DOHH2 (cell line): ENCODE measurements around the gene MTMR10.

ENCODE experiments used
- CTCF ChIP-seq: fragments of 200-600 bp; sonication (generic); IDR thresholded peaks from one replicate; pipeline ENCODE4 v1.5.1; 2014; ENCODE audit warnings: antibody characterized with exemption, mild to moderate bottlenecking, low read depth, low read length; ENCODE audit not compliant: poor library complexity, severe bottlenecking
- EZH2phosphoT487 ChIP-seq: fragments of 200-600 bp; sonication (generic); IDR thresholded peaks from 2 replicates; pipeline ENCODE4 v1.6.1; 2017; ENCODE audit warnings: borderline replicate concordance, mild to moderate bottlenecking, antibody characterized with exemption, low read length, moderate library complexity, mixed read lengths

- TF ChIP-seq CTCF: no peak
- TF ChIP-seq EZH2phosphoT487: no peak
These were observed 61.4 kb downstream of the MTMR10 start for GRCh38 chr15:30929982-30930381.
